Measurements from ENCODE around the gene FIG4.

DNA sequence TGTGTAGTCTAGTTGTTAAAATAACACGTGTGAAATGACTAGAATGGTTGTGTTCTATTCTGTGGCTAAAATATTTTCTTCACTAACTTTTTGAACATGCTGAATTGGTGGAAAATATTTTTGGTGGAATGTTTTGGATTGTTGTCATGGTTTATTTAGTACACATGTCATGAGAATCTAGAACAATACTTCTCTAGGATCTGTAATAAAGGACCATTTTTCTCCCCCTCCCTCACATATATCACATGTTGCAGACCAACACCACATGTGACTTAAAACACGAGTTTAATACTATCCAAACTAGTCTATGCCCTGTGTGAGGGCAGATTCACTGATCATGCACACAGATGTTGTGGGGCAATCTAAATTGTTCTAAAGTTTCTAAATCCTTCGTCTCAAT lies 29.2 kb downstream of the FIG4 start:
- TF ChIP-seq, protein P1, sequence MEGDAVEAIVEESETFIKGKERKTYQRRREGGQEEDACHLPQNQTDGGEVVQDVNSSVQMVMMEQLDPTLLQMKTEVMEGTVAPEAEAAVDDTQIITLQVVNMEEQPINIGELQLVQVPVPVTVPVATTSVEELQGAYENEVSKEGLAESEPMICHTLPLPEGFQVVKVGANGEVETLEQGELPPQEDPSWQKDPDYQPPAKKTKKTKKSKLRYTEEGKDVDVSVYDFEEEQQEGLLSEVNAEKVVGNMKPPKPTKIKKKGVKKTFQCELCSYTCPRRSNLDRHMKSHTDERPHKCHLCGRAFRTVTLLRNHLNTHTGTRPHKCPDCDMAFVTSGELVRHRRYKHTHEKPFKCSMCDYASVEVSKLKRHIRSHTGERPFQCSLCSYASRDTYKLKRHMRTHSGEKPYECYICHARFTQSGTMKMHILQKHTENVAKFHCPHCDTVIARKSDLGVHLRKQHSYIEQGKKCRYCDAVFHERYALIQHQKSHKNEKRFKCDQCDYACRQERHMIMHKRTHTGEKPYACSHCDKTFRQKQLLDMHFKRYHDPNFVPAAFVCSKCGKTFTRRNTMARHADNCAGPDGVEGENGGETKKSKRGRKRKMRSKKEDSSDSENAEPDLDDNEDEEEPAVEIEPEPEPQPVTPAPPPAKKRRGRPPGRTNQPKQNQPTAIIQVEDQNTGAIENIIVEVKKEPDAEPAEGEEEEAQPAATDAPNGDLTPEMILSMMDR (IDR thresholded peaks at IDR 0.05; ENCODE audit: poor library complexity, severe bottlenecking), result no peak
- TF ChIP-seq POLR2AphosphoS5 (IDR thresholded peaks at IDR 0.05) (no peak), EZH2 (IDR thresholded peaks at IDR 0.05; ENCODE audit: borderline replicate concordance, insufficient read depth, low read length, poor library complexity, severe bottlenecking) (no peak)
